Fibroblast of lung (primary cell): ENCODE data around the gene UTS2B. TPM values are rescaled to one million over a fixed set of nuclear protein-coding genes. Genes with fewer than 3 reads are reported as not detected.

Experiments
- DNase-seq, 2 donors: peaks; one replicate each; pipeline versions ENCODE4 v3.0.0 to v3.0.0-alpha.2; 2010; ENCODE audit warnings: low read depth in 2 of 2
- H2AFZ ChIP-seq: 2 replicates; pipeline ENCODE4 v1.5.1; 2012; ENCODE audit warnings: low read length, control low read depth, inconsistent platforms
- H3K27ac ChIP-seq: 2 replicates; pipeline ENCODE4 v1.5.1; 2011; ENCODE audit warnings: low read length, control low read depth; ENCODE audit not compliant: insufficient read depth
- H3K27me3 ChIP-seq: 2 replicates; pipeline ENCODE4 v1.5.1; 2011; ENCODE audit warnings: mild to moderate bottlenecking, low read length; ENCODE audit not compliant: control insufficient read depth, insufficient read depth
- H3K36me3 ChIP-seq: 2 replicates; pipeline ENCODE4 v1.5.1; 2011; ENCODE audit warnings: low read length; ENCODE audit not compliant: control insufficient read depth, insufficient read depth
- H3K4me1 ChIP-seq: 2 replicates; pipeline ENCODE4 v1.5.1; 2011; ENCODE audit warnings: low read length; ENCODE audit not compliant: control insufficient read depth, insufficient read depth; ENCODE audit errors: extremely low read depth
- H3K4me2 ChIP-seq: 2 replicates; pipeline ENCODE4 v1.5.1; 2011; ENCODE audit warnings: low read length, control low read depth; ENCODE audit not compliant: insufficient read depth; ENCODE audit errors: extremely low read depth
- H3K4me3 ChIP-seq, 4 experiments: fragments of 200-600 bp in 1 of 4; sonication (generic) in 1 of 4; replicated peaks in 1 of 4; 2 replicates each; pipeline ENCODE4 v1.5.1; 2011 to 2016; ENCODE audit warnings: low read length in 4 of 4, low read depth in 3 of 4, mild to moderate bottlenecking in 3 of 4, control low read depth in 2 of 4, inconsistent platforms in 1 of 4, mixed read lengths in 1 of 4; ENCODE audit not compliant: insufficient read depth in 1 of 4; ENCODE audit errors: control extremely low read depth in 1 of 4
- H3K79me2 ChIP-seq: 2 replicates; pipeline ENCODE4 v1.5.1; 2012; ENCODE audit warnings: mild to moderate bottlenecking, low read length, inconsistent platforms; ENCODE audit not compliant: control insufficient read depth, insufficient read depth
- H3K9ac ChIP-seq: 2 replicates; pipeline ENCODE4 v1.5.1; 2011; ENCODE audit warnings: mild to moderate bottlenecking, low read length, control low read depth; ENCODE audit not compliant: insufficient read depth
- H3K9me3 ChIP-seq: 2 replicates; pipeline ENCODE4 v1.5.1; 2012; ENCODE audit warnings: low read depth, low read length; ENCODE audit not compliant: control insufficient read depth, insufficient read depth
- H4K20me1 ChIP-seq: 2 replicates; pipeline ENCODE4 v1.5.1; 2011; ENCODE audit warnings: low read length; ENCODE audit not compliant: control insufficient read depth, insufficient read depth; ENCODE audit errors: extremely low read depth
- CTCF ChIP-seq, 2 donors: IDR thresholded peaks in 1 of 2; conservative IDR thresholded peaks in 1 of 2; 1 replicate in 1 of 2; 2 replicates in 1 of 2; pipeline ENCODE4 v1.5.1; 2011 to 2012; ENCODE audit warnings: low read length in 2 of 2, control low read depth in 1 of 2, inconsistent platforms in 1 of 2, low read depth in 1 of 2, mild to moderate bottlenecking in 1 of 2
- EZH2 ChIP-seq: IDR thresholded peaks from 2 replicates; pipeline ENCODE4 v1.5.1; 2012; ENCODE audit warnings: low read length, control low read depth, mild to moderate bottlenecking; ENCODE audit errors: missing control alignments
- polyA plus RNA-seq, 2 donors: library from polyadenylated mRNA; depleted of rRNA in 1 of 2; stranded (reverse) in 1 of 2; unstranded in 1 of 2; fragments of >200 nt; gene quantifications; 2 replicates each; pipeline ENCODE4 v1.2.1, GENCODE V29; 2011 to 2012; ENCODE audit warnings: missing spikeins in 1 of 2
- total RNA-seq: library from RNA; depleted of rRNA; stranded (reverse); fragments of >200 nt; gene quantifications from 2 replicates; pipeline ENCODE4 v1.2.1, GENCODE V29; 2014

The UTS2B gene
- total and polyA plus RNA-seq, 2 donors (not counting 1 experiment from before 2014, with no cell fraction given), result 0.99 to 1.3 TPM

GRCh38 chr3:191358929-191359328 is 28.6 kb upstream of the UTS2B start:
- no peak overlapping the region for H3K9ac ChIP-seq
- H4K20me1 ChIP-seq, result no peaks in the 10 kb centered on the region
- peaks cover 43% of the 10 kb centered on the region for H3K79me2 ChIP-seq
- H3K27me3 ChIP-seq, result no peaks in the 10 kb centered on the region
- no peak for TF ChIP-seq CTCF (conservative IDR thresholded peaks at IDR 0.05 in 1 of 2, IDR thresholded peaks at IDR 0.05 in 1 of 2; ENCODE audit: low read depth in 1 of 2, low read length in 2 of 2)
- TF ChIP-seq EZH2, result no peak
- no peak overlapping the region for H2AFZ ChIP-seq
- no peak overlapping the region for H3K4me2 ChIP-seq
- peaks cover 4% of the 10 kb centered on the region for H3K36me3 ChIP-seq
- no peak for DNase-seq
- H3K27ac ChIP-seq, result no peak overlapping the region
- no peaks in the 10 kb centered on the region for H3K9me3 ChIP-seq
- H3K4me3 ChIP-seq, result no peak overlapping the region
- H3K4me1 ChIP-seq, result peaks cover 6% of the 10 kb centered on the region

GRCh38 chr3:191357909-191358308 is 27.6 kb upstream of the UTS2B start:
- Histone ChIP-seq H3K9ac (no peak overlapping the region), H3K36me3 (peaks cover 4% of the 10 kb centered on the region)
- DNase-seq, result no peak

GRCh38 chr3:191356631-191357439 is 26.5 kb upstream of the UTS2B start:
- no peak overlapping the region for H3K4me3 ChIP-seq
- H4K20me1 ChIP-seq, result no peaks in the 10 kb centered on the region
- H3K9ac ChIP-seq, result no peak overlapping the region
- no peak overlapping the region for H2AFZ ChIP-seq
- peaks cover 6% of the 10 kb centered on the region for H3K4me1 ChIP-seq
- H3K36me3 ChIP-seq, result peaks cover 4% of the 10 kb centered on the region
- peaks cover 62% of the 10 kb centered on the region for H3K79me2 ChIP-seq
- peak overlapping the region; percentile 54 for H3K4me2 ChIP-seq
- no peaks in the 10 kb centered on the region for H3K27me3 ChIP-seq
- no peaks in the 10 kb centered on the region for H3K9me3 ChIP-seq
- no peak for TF ChIP-seq CTCF (conservative IDR thresholded peaks at IDR 0.05 in 1 of 2, IDR thresholded peaks at IDR 0.05 in 1 of 2; ENCODE audit: low read depth in 1 of 2, low read length in 2 of 2)
- no peak for TF ChIP-seq EZH2
- H3K27ac ChIP-seq, result peak overlapping the region; percentile 42
- peak; percentile 66 to 91 for DNase-seq

More at GRCh38 chr3:191357909-191358308, 27.6 kb upstream of the UTS2B start:
- no peak overlapping the region for H3K27ac ChIP-seq
- TF ChIP-seq EZH2, result no peak
- no peak for TF ChIP-seq CTCF (conservative IDR thresholded peaks at IDR 0.05 in 1 of 2, IDR thresholded peaks at IDR 0.05 in 1 of 2; ENCODE audit: low read depth in 1 of 2, low read length in 2 of 2)
- peaks cover 52% of the 10 kb centered on the region for H3K79me2 ChIP-seq
- H2AFZ ChIP-seq, result no peak overlapping the region
- H3K4me3 ChIP-seq, result no peak overlapping the region
- H3K27me3 ChIP-seq, result no peaks in the 10 kb centered on the region
- no peaks in the 10 kb centered on the region for H4K20me1 ChIP-seq
- no peak overlapping the region for H3K4me2 ChIP-seq
- H3K4me1 ChIP-seq, result peaks cover 6% of the 10 kb centered on the region
- H3K9me3 ChIP-seq, result no peaks in the 10 kb centered on the region
